ENCODE measurements around the gene PTPN12.

PTPN12 gene

DNA sequence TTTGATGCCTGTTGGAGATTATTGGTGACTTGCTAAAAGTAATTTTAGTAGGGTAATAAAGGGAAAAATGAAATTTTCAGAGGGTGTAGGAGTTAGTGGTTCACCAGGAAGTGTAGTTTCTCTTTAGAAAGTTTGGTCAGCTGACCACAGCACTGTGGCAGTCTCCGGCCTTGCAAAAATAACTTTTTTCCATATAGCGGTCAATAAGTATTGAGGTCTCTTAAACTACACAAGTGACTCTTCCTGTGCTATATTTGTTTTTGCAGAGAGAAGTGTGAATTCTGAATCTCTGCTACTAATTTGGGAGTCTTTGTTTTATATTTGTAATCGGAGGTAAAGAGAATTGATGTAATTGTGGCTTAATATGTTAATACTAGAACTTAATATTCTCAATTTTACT, 24.3 kb downstream of the PTPN12 start:
- H3K4me2 ChIP-seq, result peak overlapping the region in 9 of 11 experiments; percentile 12 to 84 (median 32); a peak in 13 of 22 replicates

DNA sequence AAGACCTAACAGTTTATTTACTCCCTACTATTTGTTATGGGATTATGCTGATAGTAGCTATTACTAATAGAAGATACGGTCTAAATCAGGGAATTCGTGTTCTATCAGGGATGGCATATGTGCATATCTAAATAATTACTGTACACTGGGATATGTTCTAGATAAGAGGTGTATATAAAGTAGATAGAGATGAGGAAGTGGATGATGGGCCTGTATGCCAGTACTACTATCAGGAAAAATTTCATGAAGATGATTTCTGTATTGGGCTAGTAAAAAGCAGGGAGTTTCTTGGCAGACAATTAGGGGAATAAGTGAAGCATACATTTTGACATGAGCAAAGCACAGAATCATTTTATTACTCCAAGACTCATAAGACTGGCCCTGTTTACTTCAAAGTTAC, 26.2 kb downstream of the PTPN12 start:
- no peak overlapping the region for H3K4me3 ChIP-seq
- peak overlapping the region in 3 of 11 experiments; percentile 20 to 63 (median 25); a peak in 5 of 22 replicates for H3K4me2 ChIP-seq
- H4K20me1 ChIP-seq, result peaks cover 25 to 100% (median 98%) of the 10 kb centered on the region in 11 experiments
- H3K27ac ChIP-seq, result no peak overlapping the region
- H3K9ac ChIP-seq, result no peak overlapping the region
- peaks cover 7 to 97% (median 15%) of the 10 kb centered on the region in 10 experiments; a peak in 18 of 20 replicates for H3K4me1 ChIP-seq
- no peaks in the 10 kb centered on the region for H3K9me3 ChIP-seq (replicated peaks in 1 of 11)
- H3K27me3 ChIP-seq, result no peaks in the 10 kb centered on the region
- no peak for TF ChIP-seq Cebpa-rat (IDR thresholded peaks at IDR 0.05)
- peaks cover 0 to 23% (median 4%) of the 10 kb centered on the region in 11 experiments; a peak in 10 of 22 replicates for H3K36me3 ChIP-seq

More for the DNA sequence above, 24.3 kb downstream of the PTPN12 start:
- no peak for TF ChIP-seq Cebpa-rat (IDR thresholded peaks at IDR 0.05)
- no peak overlapping the region for H3K4me3 ChIP-seq
- peaks cover 7 to 99% (median 17%) of the 10 kb centered on the region in 10 experiments; a peak in 18 of 20 replicates for H3K4me1 ChIP-seq
- H3K36me3 ChIP-seq, result peaks cover 10 to 33% (median 13%) of the 10 kb centered on the region in 11 experiments
- H3K27me3 ChIP-seq, result no peaks in the 10 kb centered on the region
- H4K20me1 ChIP-seq, result peaks cover 19 to 100% (median 98%) of the 10 kb centered on the region in 11 experiments
- peak overlapping the region in 5 of 11 experiments; percentile 8 to 76 (median 65); a peak in 8 of 22 replicates for H3K27ac ChIP-seq
- H3K9ac ChIP-seq, result peak overlapping the region in 2 of 11 experiments; percentile 43 to 57; a peak in 3 of 22 replicates
- H3K9me3 ChIP-seq (replicated peaks in 1 of 11), result peaks cover 0 to 10% (median 7%) of the 10 kb centered on the region in 11 experiments; a peak in 12 of 22 replicates

DNA sequence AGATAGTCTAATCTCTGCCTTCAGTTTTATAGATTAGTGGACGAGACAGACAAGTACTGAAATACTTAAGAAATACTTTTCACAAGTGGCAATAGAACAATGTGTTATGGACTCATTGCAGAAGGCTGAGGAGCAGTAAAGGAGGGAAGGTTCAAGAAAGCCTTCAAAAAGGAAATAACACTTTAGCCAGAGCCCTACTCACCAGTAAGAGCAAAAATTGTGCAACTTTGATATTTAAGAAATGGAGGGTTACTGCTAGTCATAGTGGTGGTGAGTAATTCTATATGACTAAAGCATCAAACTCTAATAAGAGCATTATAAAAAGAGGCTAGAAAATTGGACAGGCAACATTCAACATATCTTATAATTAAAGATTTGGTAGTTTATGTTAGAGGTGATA, 28.8 kb downstream of the PTPN12 start:
- Histone ChIP-seq H3K9ac (no peak overlapping the region), H3K4me1 (peaks cover 6 to 97% (median 26%) of the 10 kb centered on the region in 10 experiments; a peak in 19 of 20 replicates), H3K27ac (peak overlapping the region in 2 of 11 experiments; percentile 25 to 53; a peak in 5 of 22 replicates), H3K27me3 (no peaks in the 10 kb centered on the region), H3K9me3 (replicated peaks in 1 of 11) (no peaks in the 10 kb centered on the region), H3K4me3 (no peak overlapping the region), H3K4me2 (peak overlapping the region in 4 of 11 experiments; percentile 54 to 73 (median 66); a peak in 10 of 22 replicates), H4K20me1 (peaks cover 16 to 100% (median 92%) of the 10 kb centered on the region in 11 experiments), H3K36me3 (peaks cover 4 to 33% (median 12%) of the 10 kb centered on the region in 11 experiments; a peak in 15 of 22 replicates)
- 0 out of 22 replicates have a peak, but pooled peaks of 1 of the 11 experiments have one; percentile 25 for TF ChIP-seq Cebpa-rat (IDR thresholded peaks at IDR 0.05)

DNA sequence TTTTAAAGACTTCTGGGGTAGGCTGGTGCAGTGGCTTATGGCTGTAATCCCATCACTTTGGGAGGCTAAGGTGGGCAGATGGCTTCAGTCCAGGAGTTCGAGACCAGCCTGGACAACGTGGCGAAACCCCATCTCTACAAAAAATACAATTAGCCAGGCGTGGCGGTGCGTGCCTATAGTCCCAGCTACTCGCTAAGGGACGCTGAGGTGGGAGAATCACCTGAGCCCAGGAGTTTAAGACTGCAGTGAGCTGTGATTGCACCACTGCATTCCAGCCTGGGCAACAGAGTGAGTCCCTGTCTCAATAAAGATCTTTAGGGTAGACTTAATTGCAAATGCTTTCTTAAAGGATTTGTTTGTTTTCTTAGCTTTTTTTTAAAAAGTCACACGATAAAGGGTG, 29.3 kb downstream of the PTPN12 start:
- no peak for TF ChIP-seq Cebpa-rat (IDR thresholded peaks at IDR 0.05)
- Histone ChIP-seq H3K36me3 (peaks cover 4 to 36% (median 13%) of the 10 kb centered on the region in 11 experiments; a peak in 19 of 22 replicates), H3K4me3 (no peak overlapping the region), H4K20me1 (peaks cover 16 to 100% (median 87%) of the 10 kb centered on the region in 11 experiments), H3K27ac (peak overlapping the region in 2 of 11 experiments; percentile 25 to 53; a peak in 4 of 22 replicates), H3K4me2 (peak overlapping the region in 4 of 11 experiments; percentile 54 to 73 (median 66); a peak in 8 of 22 replicates), H3K9ac (no peak overlapping the region), H3K4me1 (peaks cover under 1 to 97% (median 21%) of the 10 kb centered on the region in 10 experiments; a peak in 19 of 20 replicates), H3K9me3 (replicated peaks in 1 of 11) (no peaks in the 10 kb centered on the region), H3K27me3 (no peaks in the 10 kb centered on the region)

DNA sequence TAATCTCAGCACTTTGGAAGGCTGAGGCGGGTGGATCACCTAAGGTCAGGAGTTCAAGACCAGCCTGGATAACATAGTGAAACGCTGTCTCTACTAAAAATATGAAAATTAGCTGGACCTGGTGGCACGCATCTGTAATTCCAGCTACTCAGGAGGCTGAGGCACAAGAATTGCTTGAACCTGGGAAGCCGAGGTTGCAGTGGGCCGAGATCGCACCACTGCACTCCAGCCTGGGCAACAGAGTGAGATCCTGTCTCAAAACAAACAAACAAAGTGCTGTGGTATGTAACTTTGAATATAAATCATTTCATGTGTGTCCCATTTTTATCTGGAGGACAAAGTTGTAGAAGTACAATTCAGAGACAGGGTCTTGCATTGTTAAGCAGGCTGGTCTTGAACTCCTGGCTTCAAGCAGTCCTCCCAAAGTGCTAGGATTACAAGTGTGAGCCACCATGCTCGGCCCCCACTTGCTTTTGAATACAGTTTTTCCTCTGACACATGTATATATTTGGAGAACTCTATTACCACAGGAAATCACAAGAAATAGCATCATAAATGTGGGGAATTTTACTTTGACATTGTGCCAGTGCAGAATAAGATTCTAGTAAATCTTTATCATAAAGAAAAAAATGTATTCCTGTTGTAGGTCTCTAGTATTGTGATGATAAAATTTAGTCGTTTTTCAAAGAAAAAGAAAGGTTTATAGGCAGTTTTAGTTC, 32.6 kb downstream of the PTPN12 start:
- Histone ChIP-seq H3K4me1 (peaks cover 9 to 75% (median 24%) of the 10 kb centered on the region in 10 experiments; a peak in 18 of 20 replicates), H3K9ac (peak overlapping the region in 5 of 11 experiments; percentile 22 to 60 (median 55); a peak in 9 of 22 replicates), H3K9me3 (replicated peaks in 1 of 11) (no peaks in the 10 kb centered on the region), H3K4me2 (peak overlapping the region in 7 of 11 experiments; percentile 7 to 83 (median 67); a peak in 11 of 22 replicates), H3K27ac (peak overlapping the region in 7 of 11 experiments; percentile 30 to 80 (median 68); a peak in 13 of 22 replicates), H4K20me1 (peaks cover 13 to 100% (median 75%) of the 10 kb centered on the region in 11 experiments; a peak in 20 of 22 replicates), H3K27me3 (no peaks in the 10 kb centered on the region), H3K36me3 (peaks cover 31 to 68% (median 45%) of the 10 kb centered on the region in 11 experiments), H3K4me3 (peak overlapping the region in 2 of 10 experiments; percentile 17 to 18; a peak in 1 of 20 replicates)
- TF ChIP-seq Cebpa-rat (IDR thresholded peaks at IDR 0.05), result no peak

DNA sequence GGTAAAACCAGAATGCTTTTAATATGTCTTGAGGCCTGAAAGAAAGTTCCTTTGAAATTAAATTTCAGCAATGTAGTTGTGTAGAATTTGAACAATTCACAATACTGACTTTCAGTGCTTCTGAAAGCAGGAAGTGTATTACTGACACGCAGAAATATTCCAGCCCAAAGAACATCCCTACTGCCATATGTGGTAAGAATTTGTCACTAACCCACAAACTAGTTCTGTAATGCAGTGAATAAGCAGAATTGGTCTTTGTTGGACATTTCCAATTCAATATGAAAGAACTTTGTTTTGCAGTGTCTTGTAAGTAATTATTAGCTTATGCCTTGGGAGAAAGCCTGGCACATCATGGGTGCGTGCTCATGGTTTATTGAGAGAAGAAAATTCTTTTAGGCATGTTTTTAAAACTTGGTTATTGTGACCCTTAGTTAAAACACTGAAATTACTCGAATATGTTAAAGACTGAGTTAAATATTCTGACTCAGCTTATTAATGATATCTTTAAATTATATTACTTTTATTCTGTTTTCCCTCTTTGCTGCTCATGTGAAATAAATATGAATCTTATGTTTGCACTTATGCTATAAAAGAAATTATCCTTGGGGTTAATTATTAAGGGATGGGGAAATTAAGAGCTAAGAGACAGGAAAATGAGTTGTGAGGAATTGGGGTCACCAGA, 33.4 kb downstream of the PTPN12 start:
- peaks cover 13 to 100% (median 74%) of the 10 kb centered on the region in 11 experiments; a peak in 20 of 22 replicates for H4K20me1 ChIP-seq
- peak overlapping the region in 5 of 11 experiments; percentile 63 to 83 (median 72); a peak in 9 of 22 replicates for H3K4me2 ChIP-seq

DNA sequence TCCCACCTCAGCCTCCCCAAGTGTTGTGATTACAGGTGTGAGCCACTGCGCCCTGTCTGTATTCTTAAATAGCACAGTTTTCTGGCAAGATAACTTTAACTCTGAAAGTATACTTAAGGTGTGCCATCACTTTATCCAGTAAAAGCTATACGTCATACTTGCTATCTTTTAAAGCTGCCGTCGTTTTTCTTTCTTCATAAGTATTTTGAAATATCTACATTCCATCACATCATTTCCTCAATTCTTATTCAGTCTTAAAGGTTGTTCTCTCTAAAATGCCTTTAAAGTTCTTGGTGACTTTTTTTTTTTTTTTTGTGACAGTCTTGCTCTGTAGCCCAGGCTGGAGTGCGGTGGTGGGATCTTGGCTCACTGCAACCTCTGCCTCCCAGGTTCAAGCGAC, 34.7 kb downstream of the PTPN12 start:
- H3K27ac ChIP-seq, result peak overlapping the region in 2 of 11 experiments; percentile 9 to 78; a peak in 1 of 22 replicates

More for the DNA sequence above, 33.4 kb downstream of the PTPN12 start:
- Histone ChIP-seq H3K27ac (peak overlapping the region in 7 of 11 experiments; percentile 42 to 80 (median 68); a peak in 13 of 22 replicates), H3K27me3 (no peaks in the 10 kb centered on the region), H3K36me3 (peaks cover 31 to 76% (median 53%) of the 10 kb centered on the region in 11 experiments), H3K9me3 (replicated peaks in 1 of 11) (no peaks in the 10 kb centered on the region), H3K4me1 (peaks cover 9 to 67% (median 23%) of the 10 kb centered on the region in 10 experiments; a peak in 18 of 20 replicates), H3K9ac (peak overlapping the region in 3 of 11 experiments; percentile 48 to 60 (median 57); a peak in 5 of 22 replicates), H3K4me3 (no peak overlapping the region)
- no peak; a peak in 1 of 22 replicates for TF ChIP-seq Cebpa-rat (IDR thresholded peaks at IDR 0.05)

DNA sequence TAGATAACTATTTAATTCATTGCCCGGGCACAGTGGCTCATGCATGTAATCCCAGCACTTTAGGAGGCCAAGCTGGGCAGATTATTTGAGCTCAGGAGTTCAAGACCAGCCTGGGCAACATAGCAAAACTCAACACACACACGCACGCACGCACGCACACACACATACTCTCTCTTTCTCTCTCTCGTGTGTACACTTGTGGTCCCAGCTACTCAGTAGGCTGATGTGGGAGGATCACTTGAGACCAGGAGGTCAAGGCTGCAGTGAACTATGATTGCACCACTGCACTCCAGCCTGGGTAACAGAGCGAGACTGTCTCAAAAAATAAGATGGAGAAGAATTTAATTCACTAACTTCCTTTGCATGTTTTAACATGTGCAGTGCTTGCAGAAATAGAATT, 38.1 kb downstream of the PTPN12 start:
- Histone ChIP-seq H3K4me1 (peaks cover 7 to 49% (median 11%) of the 10 kb centered on the region in 10 experiments; a peak in 16 of 20 replicates), H3K4me2 (no peak overlapping the region), H3K4me3 (no peak overlapping the region), H3K9ac (no peak overlapping the region), H3K27ac (no peak overlapping the region), H3K36me3 (peaks cover 41 to 95% (median 80%) of the 10 kb centered on the region in 11 experiments), H3K9me3 (replicated peaks in 1 of 11) (no peaks in the 10 kb centered on the region), H4K20me1 (peaks cover 3 to 100% (median 66%) of the 10 kb centered on the region in 11 experiments; a peak in 19 of 22 replicates), H3K27me3 (no peaks in the 10 kb centered on the region)
- no peak for TF ChIP-seq Cebpa-rat (IDR thresholded peaks at IDR 0.05)

More for the DNA sequence above, 34.7 kb downstream of the PTPN12 start:
- Histone ChIP-seq H3K27me3 (no peaks in the 10 kb centered on the region), H4K20me1 (peaks cover 7 to 100% (median 67%) of the 10 kb centered on the region in 11 experiments; a peak in 18 of 22 replicates), H3K4me3 (no peak overlapping the region), H3K4me1 (peaks cover 9 to 55% (median 21%) of the 10 kb centered on the region in 10 experiments; a peak in 18 of 20 replicates), H3K36me3 (peaks cover 44 to 89% (median 67%) of the 10 kb centered on the region in 11 experiments), H3K4me2 (peak overlapping the region in 1 of 11 experiments; percentile 7; a peak in 1 of 22 replicates), H3K9ac (no peak overlapping the region), H3K9me3 (replicated peaks in 1 of 11) (no peaks in the 10 kb centered on the region)
- TF ChIP-seq Cebpa-rat (IDR thresholded peaks at IDR 0.05), result no peak
